GM21786 (cell line): ENCODE results near the gene UBALD2.
"Not testable (repeated sequence)": the region's sequence is repeated elsewhere in the genome, so short reads cannot be mapped to it uniquely, and the experiment has no call there.

Source experiments
- ATAC-seq: cut with Tn5 transposase; IDR thresholded peaks from one replicate; pipeline ENCODE4 v1.9.1; 2021; ENCODE audit not compliant: unreplicated experiment

The UBALD2 gene

DNA sequence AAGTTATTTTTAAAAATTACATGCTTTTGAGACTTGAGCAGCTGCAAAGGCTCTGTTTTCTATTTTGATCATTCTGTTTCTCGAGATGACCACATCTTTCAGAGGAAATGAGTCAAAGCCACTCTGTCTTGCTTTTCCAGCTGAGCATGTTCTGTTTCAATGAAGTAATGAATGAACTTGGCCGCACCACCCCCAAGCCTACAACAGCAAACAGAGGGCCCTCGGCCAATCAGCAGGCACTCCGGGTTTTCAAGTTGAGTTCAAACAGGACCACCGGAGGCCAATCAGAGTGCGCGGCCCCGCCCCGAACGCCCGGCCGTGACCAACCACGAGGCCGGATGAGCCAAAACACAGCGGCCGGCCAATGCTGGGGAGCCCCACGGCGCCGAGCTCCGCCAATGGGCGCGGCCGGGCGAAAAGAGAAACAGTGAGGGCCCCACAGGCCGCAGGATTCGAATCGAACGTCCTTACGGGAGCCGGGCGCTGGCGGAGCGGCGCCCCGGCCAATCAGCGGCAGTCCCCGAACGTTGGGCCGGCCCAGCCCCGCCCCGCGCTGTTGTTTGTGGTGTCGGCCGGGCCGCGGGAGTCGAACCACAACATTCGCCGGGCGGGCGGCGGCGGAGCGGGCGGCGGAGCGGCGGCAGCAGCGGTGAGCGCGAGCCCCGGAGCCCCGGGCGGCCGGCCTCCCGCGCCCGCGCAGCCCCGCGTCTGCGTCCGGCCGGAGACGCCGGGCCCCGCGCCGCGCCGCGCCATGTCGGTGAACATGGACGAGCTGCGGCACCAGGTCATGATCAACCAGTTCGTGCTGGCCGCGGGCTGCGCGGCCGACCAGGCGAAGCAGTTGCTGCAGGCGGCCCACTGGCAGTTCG lies at the start of gene UBALD2:
UBALD2 (plus strand) TSS at position 594 of the 869 bp plus-strand sequence; CDS start at position 752, 158 bp downstream.
- ATAC-seq = peak; percentile 63

GRCh38 chr17:76217081-76217480 lies 48.1 kb upstream of the UBALD2 start:
- ATAC-seq = no peak

DNA sequence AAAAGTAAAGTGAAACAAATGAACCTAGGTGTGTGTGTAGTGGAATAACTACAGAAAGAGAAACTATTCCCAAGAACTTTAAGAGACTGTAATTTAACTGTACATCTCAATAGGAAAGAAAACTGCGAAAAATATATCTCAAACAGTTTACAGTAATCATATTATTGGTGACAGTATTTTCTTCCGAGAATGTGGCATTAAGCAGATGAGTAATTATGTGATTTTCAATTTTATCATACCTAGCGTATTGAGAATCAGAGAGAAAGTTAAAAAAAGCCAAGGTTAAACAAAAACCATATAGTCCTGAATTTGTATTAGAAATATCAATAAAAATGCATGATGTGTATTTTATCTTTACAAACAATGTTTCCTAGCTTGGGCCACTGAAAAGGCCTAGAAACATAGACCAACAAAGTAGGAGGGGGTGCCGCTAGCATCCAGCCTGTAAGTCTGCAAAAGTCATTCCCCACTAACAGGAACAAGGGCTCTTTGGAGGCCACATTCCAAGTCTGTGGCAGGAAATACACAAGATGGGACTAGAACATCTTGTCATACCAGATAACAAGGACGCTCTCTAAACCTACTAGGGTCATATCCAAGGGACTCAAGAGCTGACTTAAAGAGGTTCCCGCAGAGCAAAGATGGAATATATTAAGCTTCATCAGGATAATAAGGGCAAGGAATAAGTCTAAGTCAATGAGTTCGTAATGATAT lies 45.3 kb upstream of the UBALD2 start:
- no peak for ATAC-seq

DNA sequence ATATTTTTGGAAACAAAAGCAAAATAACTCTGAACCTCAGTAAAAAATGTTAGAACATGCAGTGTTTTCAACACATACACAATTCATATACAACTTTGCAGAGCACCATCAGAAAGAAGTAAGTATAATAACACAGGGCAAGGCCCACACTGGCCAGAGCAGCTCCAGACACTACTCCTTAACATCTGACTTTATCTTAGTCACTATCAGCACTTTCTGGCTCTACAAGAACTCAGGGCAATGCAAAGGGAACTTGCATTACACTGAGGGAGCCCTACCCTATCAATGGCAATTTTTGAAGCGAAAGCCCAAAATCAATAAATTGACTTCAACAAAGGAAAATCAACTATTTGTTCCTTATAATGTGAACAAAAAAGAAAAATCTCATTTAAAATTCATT lies 41.3 kb upstream of the UBALD2 start:
- no peak for ATAC-seq

- not testable (repeated sequence) for ATAC-seq
These were observed 39.6 kb upstream of the UBALD2 start for GRCh38 chr17:76225373-76226086.

GRCh38 chr17:76226749-76227148 lies 38.4 kb upstream of the UBALD2 start:
- not testable (repeated sequence) for ATAC-seq

- ATAC-seq = no peak
These were observed 32.8 kb upstream of the UBALD2 start for GRCh38 chr17:76232342-76232741.

- no peak for ATAC-seq
These were observed 31.4 kb upstream of the UBALD2 start for GRCh38 chr17:76233588-76234353.

DNA sequence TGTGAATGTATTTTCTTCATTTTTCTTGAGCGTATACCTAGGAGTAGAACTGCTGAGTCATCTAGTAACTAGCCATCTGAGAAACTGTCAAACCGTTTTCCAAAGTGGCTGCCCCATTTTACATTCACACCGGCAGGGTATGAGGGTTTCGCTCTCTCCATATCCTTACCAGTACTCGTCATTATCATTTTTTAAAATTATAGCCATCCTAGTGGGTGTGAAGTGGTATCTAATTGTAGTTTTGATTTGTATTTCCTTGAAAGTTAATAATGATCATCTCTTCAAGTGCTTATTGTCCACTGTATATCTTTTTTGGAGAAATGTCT lies 30.8 kb upstream of the UBALD2 start:
- ATAC-seq = peak; percentile 70

GRCh38 chr17:76235883-76236282 lies 29.3 kb upstream of the UBALD2 start:
- ATAC-seq = no peak

DNA sequence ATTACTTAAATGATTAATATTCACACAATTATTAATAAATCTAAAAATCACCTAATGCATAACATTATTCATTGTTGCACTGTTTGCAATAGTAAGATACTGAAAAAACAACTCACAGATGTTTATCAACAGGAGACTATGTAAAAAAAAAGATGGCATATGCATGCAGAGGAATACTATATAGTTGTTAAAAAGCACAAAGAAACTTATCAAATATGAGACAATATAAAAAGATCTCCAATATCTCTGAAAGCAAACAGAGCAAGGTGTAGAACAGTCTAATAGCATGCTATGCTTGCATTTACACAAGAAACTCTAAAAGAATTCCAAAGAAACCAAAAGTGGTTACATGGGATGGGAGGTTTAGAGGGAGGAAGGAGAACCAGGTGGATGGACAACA lies 28.5 kb upstream of the UBALD2 start:
- no peak for ATAC-seq

GRCh38 chr17:76237859-76238313 lies 27.3 kb upstream of the UBALD2 start:
- no peak for ATAC-seq

DNA sequence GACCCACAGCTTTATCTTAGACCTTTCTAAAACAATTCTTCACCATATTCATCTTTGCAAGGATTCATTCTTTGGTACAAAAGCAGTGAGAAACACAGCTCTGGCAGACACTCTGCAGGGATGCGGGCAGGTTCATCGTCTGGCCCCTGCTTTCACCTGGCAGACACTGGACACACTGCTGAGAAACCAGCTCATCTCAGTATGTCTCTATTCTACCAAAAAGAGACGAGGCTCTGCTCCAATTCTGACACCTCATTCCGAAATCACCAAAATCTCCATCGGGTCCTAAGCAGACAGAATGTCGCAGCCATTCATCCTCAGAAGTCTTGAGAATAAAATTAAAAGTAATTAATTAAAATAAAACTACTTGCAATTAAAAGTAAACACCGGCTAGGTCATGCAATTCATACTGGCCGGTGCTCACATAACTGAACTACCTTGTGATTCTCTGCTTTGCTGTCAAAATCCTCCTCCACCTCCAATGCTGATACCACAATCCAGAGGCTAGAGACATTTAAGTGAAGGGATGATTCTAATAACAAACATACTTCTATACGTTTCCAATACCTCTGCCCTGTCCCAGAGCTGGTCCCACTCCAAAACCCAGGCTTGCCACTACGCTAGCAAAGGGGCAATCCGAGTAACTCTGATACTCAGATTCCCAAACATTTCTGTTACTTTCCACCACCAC lies 26.2 kb upstream of the UBALD2 start:
- ATAC-seq = no peak

DNA sequence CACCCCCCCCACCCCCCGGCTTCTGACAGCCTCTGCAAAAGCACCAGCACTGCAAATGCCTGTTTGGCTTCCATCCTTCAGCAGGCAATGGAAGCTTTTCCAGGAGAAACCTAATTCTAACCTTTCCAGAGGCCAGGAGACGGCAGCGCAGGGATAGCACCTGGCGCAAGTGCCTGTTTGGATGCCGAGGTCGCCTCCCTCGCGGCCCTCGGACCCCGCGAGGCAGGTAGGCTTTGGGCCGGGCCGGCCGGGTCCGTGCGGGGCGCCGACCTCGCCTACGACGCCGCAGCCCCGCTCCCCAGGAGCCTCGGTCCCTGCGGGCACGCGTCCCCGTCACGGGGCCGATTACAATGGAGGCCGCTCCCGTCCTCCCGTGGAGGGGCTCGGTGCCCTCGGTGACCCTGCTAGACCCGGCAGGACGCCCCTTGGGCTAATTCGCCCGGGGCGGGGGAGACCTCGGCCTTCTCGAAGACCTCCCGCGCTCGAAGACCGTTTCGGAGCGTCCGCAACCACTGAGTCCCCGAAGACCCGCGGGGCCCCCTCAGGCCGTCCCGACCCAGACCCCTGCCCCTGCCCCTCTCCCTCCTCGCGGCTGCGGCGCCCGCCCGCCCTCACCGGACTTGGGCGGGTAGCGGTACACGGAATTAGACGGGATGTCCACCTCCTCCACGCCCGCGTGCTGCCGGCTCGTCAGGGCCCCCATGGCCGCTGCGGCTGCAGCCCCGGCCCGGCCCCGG lies 25.4 kb upstream of the UBALD2 start:
- no peak for ATAC-seq

DNA sequence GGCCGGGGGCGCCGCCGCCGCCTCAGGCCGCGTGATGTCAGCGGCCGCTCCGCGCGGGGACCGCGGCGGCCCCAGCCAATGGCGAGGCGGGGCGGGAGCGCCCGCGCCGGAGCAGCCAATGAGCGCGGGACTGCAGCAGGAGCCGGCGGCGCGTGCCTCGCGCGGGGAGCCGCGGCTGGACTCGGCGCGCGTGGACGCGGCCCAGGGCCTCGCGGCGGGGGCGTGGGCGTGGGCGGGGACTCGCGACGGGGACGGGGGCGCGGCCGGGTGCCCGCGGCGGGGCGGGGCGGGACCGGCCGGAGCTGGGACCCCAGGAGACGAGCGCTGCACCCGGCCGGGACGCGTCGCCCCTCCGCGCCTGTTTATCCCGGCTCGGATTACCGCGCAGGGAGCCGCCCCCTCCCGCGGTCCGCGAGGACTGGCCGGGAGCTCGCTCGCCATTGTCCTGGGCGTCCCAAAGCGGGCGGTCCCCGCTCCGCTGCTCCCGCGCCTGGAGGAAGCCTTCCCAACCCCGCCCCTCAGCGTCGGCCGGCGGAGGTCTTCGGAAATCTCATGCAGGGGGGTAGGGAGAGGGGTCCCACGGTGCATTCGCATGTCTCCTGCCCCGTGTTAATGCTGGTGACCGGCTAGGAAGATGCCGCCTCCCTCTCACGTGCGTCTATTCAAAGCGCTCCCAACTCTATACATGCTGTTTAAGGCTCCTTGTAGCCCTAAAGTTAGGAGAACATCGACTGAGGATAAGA lies 24.5 kb upstream of the UBALD2 start, which contains the start of gene RNF157:
RNF157 (minus strand) TSS at position 33 of the 743 bp plus-strand sequence. CDS start 253 bp downstream, outside the sequence.
- peak; percentile 50 for ATAC-seq

- ATAC-seq = no peak
These were observed 24.0 kb upstream of the UBALD2 start for GRCh38 chr17:76241204-76241538.

DNA sequence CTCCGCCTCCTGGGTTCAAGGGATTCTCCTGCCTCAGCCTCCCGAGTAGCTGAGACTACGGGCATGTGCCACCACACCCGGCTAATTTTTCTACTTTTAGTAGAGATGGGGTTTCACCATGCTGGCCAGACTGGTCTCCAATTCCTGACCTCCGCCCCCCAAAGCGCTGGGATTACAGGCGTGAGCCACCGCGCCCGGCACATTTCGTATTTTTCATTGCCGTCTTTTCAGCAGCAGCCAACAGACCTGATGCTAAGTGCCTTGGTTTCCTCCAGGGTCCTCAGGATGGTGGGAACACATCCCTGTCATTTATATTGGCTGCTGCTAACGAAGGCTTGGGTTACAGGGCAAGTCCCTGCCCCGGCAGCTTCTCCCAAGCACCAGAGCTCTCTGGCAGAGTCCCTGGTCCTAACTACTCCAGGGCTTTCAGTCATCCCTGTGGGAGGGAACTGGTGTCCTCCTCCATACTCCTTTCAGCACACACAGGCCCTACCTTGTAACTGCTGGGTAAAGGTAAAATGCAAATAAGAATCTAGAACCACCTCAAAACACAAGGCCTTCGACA lies 23.4 kb upstream of the UBALD2 start:
- ATAC-seq = no peak

DNA sequence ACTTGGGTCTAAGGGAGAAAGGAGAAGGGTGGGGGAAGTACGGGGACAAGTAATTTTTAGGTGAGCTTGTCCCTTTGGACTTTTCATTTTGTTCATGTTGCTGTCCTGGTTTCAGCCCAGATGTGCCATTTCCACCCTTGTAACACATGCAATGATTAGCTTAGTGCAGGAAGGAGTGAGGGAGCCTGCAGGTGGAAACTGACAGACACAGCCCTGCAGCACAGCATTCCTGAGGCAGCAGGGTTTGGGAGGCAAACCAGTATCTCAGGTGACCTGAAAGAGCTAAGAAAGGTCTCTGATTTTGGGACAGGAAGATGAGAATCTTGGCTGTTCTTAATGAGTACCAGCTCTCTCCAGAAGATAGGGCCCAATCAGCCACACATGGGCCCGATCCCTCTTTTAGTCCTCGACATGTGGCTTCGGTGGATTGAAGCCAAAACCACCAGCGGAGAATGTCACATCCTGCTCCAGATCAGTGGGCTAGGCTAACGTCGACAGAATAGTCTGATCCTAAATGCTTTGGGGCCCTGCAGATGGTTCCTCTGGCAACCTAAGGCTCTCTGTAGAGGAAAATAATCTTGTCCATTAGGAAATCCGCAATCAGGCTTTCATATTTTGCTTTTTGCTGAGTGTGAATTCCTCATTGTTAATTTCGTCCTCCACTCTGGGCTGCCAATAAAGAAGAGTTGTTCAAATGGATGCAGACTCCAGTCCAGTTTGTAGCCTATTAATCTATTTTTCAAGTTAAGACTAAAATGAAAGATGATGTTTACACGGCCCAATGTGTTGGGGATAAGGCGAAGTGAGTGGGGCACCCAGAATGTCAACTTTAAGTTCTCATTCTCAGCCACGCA lies 21.1 kb upstream of the UBALD2 start:
- no peak for ATAC-seq
